ENCODE data around the gene DOCK2. TPM values are rescaled to one million over a fixed set of nuclear protein-coding genes. Genes with fewer than 3 reads are reported as not detected.

The DOCK2 gene
- total RNA-seq, 1 experiment from 2014 or later: 1.4 TPM

DNA sequence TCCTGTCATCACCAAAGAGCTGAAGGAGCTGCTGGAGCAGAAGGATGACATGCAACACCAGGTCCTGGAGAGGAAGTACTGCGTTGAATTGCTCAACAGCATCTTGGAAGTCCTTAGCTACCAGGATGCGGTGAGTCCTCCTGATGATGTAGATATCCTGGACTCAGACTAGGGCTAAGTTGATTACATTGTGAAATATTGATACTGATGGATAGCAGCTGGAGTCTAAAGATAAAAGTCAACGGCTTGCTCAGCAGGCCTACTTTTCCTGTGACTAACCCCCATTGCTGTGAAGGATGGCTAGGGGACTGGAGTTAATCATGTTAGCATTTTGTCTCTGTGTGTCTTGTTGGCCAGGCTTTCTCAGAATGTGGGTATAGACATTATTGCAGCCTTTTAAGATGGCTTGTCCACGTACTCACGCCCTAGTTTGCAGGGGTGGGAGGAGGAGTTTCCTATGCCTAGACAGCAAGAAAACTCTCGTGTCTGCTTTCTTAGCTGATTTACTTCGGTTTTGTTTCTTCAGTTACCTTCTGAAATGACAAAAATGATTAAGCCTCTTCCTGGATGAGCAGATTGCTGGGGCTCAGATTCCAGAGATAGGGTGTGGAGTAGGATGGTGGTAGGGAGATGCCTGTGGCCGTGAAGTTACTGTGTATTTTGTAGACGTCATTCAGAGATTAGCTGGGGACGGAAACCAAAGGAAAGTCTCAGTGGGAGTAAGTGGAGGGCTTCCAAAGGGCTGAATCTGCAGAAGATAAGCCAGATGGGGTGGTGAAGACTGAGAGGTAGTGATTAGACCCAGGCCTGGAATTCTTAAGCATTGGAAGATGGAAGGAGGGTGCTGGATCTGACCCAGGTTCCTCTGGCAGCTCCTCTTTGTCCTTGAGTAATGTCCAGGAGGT, 166.3 kb downstream of the DOCK2 start:
- ATAC-seq: no peak

DNA sequence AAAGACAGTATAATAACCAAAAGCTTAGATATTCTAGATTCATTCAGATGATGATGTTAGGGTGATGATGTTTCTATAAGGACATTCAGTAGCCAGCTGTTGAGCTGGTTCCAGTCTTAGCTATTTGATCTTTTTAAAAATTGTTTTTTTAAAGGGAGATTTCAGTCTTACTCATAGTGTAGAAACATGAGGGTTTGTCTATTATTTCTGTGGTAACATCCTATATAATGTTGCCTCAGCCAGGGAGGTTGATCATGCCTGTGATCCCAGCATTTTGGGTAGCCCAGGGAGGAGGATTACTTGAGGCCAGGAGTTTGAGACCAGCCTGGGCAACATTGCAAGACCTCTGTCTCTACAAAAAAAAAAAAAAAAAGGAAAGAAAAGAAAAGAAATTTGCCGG, 167.8 kb downstream of the DOCK2 start:
- Histone ChIP-seq H3K4me1 (ENCODE audit: control insufficient read depth, insufficient read depth, low read length) (no peaks in the 10 kb centered on the region), H3K4me3 (ENCODE audit: low read depth in 2 of 2, low read length in 2 of 2) (no peak overlapping the region), H3K36me3 (ENCODE audit: control insufficient read depth, insufficient read depth, low read length) (no peaks in the 10 kb centered on the region), H3K27me3 (ENCODE audit: control insufficient read depth, insufficient read depth, low read length) (no peaks in the 10 kb centered on the region), H3K27ac (ENCODE audit: low read length) (no peak overlapping the region), H3K9me3 (ENCODE audit: control insufficient read depth, insufficient read depth, low read depth, low read length) (no peaks in the 10 kb centered on the region)
- no TSS peak for BruUV-seq (replicated peaks)
- DNase-seq (ENCODE audit: low read depth, low spot score) (no peak), ATAC-seq (no peak)
- in situ Hi-C loops (cut with HindIII; ENCODE audit: low pct_unique_long_range_greater_than_20kb, low sequenced_read_pairs) (no loop called here), intact Hi-C loops (cut with micrococcal nuclease; ENCODE audit: unreplicated experiment) (no loop called here)
- ChIA-PET POLR2A (no interaction called here), CTCF (no interaction called here)
- TF ChIP-seq TCF7L2 (IDR thresholded peaks at IDR 0.05; ENCODE audit: low read depth, low read length) (no peak), POLR2AphosphoS5 (IDR thresholded peaks at IDR 0.05; ENCODE audit: low read depth, low read length) (no peak), SIN3A (IDR thresholded peaks at IDR 0.05; ENCODE audit: borderline replicate concordance, insufficient read depth, low read depth, low read length) (no peak)
- TF ChIP-seq, protein P1, sequence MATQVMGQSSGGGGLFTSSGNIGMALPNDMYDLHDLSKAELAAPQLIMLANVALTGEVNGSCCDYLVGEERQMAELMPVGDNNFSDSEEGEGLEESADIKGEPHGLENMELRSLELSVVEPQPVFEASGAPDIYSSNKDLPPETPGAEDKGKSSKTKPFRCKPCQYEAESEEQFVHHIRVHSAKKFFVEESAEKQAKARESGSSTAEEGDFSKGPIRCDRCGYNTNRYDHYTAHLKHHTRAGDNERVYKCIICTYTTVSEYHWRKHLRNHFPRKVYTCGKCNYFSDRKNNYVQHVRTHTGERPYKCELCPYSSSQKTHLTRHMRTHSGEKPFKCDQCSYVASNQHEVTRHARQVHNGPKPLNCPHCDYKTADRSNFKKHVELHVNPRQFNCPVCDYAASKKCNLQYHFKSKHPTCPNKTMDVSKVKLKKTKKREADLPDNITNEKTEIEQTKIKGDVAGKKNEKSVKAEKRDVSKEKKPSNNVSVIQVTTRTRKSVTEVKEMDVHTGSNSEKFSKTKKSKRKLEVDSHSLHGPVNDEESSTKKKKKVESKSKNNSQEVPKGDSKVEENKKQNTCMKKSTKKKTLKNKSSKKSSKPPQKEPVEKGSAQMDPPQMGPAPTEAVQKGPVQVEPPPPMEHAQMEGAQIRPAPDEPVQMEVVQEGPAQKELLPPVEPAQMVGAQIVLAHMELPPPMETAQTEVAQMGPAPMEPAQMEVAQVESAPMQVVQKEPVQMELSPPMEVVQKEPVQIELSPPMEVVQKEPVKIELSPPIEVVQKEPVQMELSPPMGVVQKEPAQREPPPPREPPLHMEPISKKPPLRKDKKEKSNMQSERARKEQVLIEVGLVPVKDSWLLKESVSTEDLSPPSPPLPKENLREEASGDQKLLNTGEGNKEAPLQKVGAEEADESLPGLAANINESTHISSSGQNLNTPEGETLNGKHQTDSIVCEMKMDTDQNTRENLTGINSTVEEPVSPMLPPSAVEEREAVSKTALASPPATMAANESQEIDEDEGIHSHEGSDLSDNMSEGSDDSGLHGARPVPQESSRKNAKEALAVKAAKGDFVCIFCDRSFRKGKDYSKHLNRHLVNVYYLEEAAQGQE (IDR thresholded peaks at IDR 0.05; ENCODE audit: insufficient read depth in 1 of 2, low read depth in 2 of 2, low read length in 1 of 2): no peak
- TF ChIP-seq, protein P2, sequence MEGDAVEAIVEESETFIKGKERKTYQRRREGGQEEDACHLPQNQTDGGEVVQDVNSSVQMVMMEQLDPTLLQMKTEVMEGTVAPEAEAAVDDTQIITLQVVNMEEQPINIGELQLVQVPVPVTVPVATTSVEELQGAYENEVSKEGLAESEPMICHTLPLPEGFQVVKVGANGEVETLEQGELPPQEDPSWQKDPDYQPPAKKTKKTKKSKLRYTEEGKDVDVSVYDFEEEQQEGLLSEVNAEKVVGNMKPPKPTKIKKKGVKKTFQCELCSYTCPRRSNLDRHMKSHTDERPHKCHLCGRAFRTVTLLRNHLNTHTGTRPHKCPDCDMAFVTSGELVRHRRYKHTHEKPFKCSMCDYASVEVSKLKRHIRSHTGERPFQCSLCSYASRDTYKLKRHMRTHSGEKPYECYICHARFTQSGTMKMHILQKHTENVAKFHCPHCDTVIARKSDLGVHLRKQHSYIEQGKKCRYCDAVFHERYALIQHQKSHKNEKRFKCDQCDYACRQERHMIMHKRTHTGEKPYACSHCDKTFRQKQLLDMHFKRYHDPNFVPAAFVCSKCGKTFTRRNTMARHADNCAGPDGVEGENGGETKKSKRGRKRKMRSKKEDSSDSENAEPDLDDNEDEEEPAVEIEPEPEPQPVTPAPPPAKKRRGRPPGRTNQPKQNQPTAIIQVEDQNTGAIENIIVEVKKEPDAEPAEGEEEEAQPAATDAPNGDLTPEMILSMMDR (IDR thresholded peaks at IDR 0.05): no peak

More for the DNA sequence above, 166.3 kb downstream of the DOCK2 start:
- in situ Hi-C loops (cut with HindIII; ENCODE audit: low pct_unique_long_range_greater_than_20kb, low sequenced_read_pairs) (no loop called here), intact Hi-C loops (cut with micrococcal nuclease; ENCODE audit: unreplicated experiment) (no loop called here)
- BruUV-seq (replicated peaks): no TSS peak
- H3K4me1 ChIP-seq (ENCODE audit: control insufficient read depth, insufficient read depth, low read length): no peaks in the 10 kb centered on the region
- no peaks in the 10 kb centered on the region for H3K36me3 ChIP-seq (ENCODE audit: control insufficient read depth, insufficient read depth, low read length)
- POLR2A ChIA-PET: no interaction called here
- TF ChIP-seq SIN3A (IDR thresholded peaks at IDR 0.05; ENCODE audit: borderline replicate concordance, insufficient read depth, low read depth, low read length) (no peak), POLR2AphosphoS5 (IDR thresholded peaks at IDR 0.05; ENCODE audit: low read depth, low read length) (no peak), TCF7L2 (IDR thresholded peaks at IDR 0.05; ENCODE audit: low read depth, low read length) (no peak)
- TF ChIP-seq, protein P1 (IDR thresholded peaks at IDR 0.05; ENCODE audit: insufficient read depth in 1 of 2, low read depth in 2 of 2, low read length in 1 of 2): no peak
- TF ChIP-seq, protein P2 (IDR thresholded peaks at IDR 0.05): no peak
- CTCF ChIA-PET: no interaction called here
- no peak overlapping the region for H3K27ac ChIP-seq (ENCODE audit: low read length)
- no peaks in the 10 kb centered on the region for H3K9me3 ChIP-seq (ENCODE audit: control insufficient read depth, insufficient read depth, low read depth, low read length)
- no peak for DNase-seq (ENCODE audit: low read depth, low spot score)
- H3K27me3 ChIP-seq (ENCODE audit: control insufficient read depth, insufficient read depth, low read length): no peaks in the 10 kb centered on the region
- no peak overlapping the region for H3K4me3 ChIP-seq (ENCODE audit: low read depth in 2 of 2, low read length in 2 of 2)
